K562 (cell line): ENCODE data around the gene FOXO3. TPM values are rescaled to one million over a fixed set of nuclear protein-coding genes. Genes with fewer than 3 reads are reported as not detected.
A peak's percentile ranks its signal among the peaks of the same experiment; 100 is the strongest.

Experiments used
- ASH1L ChIP-seq: fragments of 450-650 bp; IDR thresholded peaks from 2 replicates; pipeline ENCODE4 v1.6.1; 2018; ENCODE audit warnings: borderline replicate concordance, mild to moderate bottlenecking, low read depth; ENCODE audit not compliant: partially characterized antibody
- PKNOX1 ChIP-seq: fragments of 450-650 bp; IDR thresholded peaks from 2 replicates; pipeline ENCODE4 v1.6.1; 2016
- SP2 ChIP-seq: IDR thresholded peaks from 2 replicates; pipeline ENCODE4 v1.6.1; 2011; ENCODE audit warnings: mild to moderate bottlenecking, low read depth, low read length, moderate library complexity; ENCODE audit not compliant: poor library complexity, severe bottlenecking; ENCODE audit errors: extremely low read depth
- THAP12 ChIP-seq: fragments of 250-450 bp; sonication (Bioruptor Pico); IDR thresholded peaks from 2 replicates; pipeline ENCODE4 v1.9.0; 2021; ENCODE audit warnings: mild to moderate bottlenecking, inconsistent platforms
- ZBTB40 ChIP-seq, 2 experiments: fragments of 450-650 bp in 1 of 2; sonication (generic) in 1 of 2; formaldehyde crosslinking in 1 of 2; IDR thresholded peaks; 2 replicates each; pipeline versions ENCODE4 v1.7.1 to v1.9.0; 2016 to 2022; ENCODE audit warnings: inconsistent platforms in 1 of 2, mild to moderate bottlenecking in 1 of 2, missing genetic modification reagents in 1 of 2
- ZBTB5 ChIP-seq: fragments of 450-650 bp; IDR thresholded peaks from 2 replicates; pipeline ENCODE4 v1.6.1; 2017; ENCODE audit warnings: antibody characterized with exemption
- ZNF77 ChIP-seq: fragments of 250-450 bp; sonication (Bioruptor Pico); IDR thresholded peaks from 2 replicates; pipeline ENCODE4 v1.5.0; 2020
- polyA plus RNA-seq, 8 experiments: library from polyadenylated mRNA; depleted of rRNA in 4 of 8; stranded (reverse) in 5 of 8; unstranded in 3 of 8; fragments of >200 nt; fragmentation: Nextera tagmentation in 2 of 8; fragmentation: Illumina TruSeq in 1 of 8; extraction: Ambion mirVana in 2 of 8; extraction: Trizol in 1 of 8; gene quantifications; 2 replicates each; pipeline versions ENCODE4 v1.2.1 to v1.2.3, GENCODE V29; 2011 to 2014; ENCODE audit warnings: inconsistent platforms in 1 of 8, missing spikeins in 1 of 8
- total RNA-seq, 7 experiments: library from RNA; depleted of rRNA in 6 of 7; stranded (reverse); fragments of >200 nt in 6 of 7; fragmentation: Illumina TruSeq in 2 of 7; extraction: Trizol in 2 of 7; gene quantifications; 2 replicates each; pipeline versions ENCODE4 v1.2.1 to v1.2.3, GENCODE V29; 2011 to 2021; ENCODE audit warnings: low replicate concordance in 1 of 7
- TF ChIP-seq, protein P1 (sequence below): fragments of 250-450 bp; sonication (Bioruptor Pico); IDR thresholded peaks from 2 replicates; pipeline ENCODE4 v1.5.0; 2021; ENCODE audit warnings: mild to moderate bottlenecking, moderate library complexity

Gene FOXO3
- total and polyA plus RNA-seq, 9 of the 15 experiments (the other 6 are each of a cell fraction or from before 2014, with no cell fraction given): 3.0 to 14.6 (median 6.0) TPM

DNA sequence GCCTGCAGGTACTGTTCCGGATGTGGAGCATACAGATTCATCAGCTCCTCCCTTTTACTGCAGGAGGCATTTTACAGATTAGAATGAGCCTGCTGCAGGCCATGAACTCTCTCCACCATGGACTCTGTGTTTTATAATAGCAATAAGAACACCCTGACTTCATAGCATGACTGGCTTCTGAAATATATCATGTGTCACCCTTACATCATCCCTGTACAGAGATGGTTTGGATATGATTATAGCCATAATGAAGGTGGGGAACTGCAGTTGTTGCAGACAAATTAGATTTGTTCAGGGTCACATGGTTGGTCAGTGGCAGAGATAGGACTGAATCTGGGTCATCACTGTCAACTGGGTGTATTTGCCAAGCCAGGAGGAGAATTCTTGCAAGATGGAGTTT is 100.7 kb downstream of the FOXO3 start (continued):
- TF ChIP-seq PKNOX1 (peak; percentile 59; the same call in 1 of the 2 replicates), ASH1L (no peak), ZBTB5 (no peak), SP2 (no peak), ZBTB40 (IDR thresholded peaks at IDR 0.05) (no peak), ZBTB40 (CRISPR knock-in tag; IDR thresholded peaks at IDR 0.05) (no peak), ZNF77 (no peak), THAP12 (CRISPR knock-in tag) (no peak)
- TF ChIP-seq, protein P1, sequence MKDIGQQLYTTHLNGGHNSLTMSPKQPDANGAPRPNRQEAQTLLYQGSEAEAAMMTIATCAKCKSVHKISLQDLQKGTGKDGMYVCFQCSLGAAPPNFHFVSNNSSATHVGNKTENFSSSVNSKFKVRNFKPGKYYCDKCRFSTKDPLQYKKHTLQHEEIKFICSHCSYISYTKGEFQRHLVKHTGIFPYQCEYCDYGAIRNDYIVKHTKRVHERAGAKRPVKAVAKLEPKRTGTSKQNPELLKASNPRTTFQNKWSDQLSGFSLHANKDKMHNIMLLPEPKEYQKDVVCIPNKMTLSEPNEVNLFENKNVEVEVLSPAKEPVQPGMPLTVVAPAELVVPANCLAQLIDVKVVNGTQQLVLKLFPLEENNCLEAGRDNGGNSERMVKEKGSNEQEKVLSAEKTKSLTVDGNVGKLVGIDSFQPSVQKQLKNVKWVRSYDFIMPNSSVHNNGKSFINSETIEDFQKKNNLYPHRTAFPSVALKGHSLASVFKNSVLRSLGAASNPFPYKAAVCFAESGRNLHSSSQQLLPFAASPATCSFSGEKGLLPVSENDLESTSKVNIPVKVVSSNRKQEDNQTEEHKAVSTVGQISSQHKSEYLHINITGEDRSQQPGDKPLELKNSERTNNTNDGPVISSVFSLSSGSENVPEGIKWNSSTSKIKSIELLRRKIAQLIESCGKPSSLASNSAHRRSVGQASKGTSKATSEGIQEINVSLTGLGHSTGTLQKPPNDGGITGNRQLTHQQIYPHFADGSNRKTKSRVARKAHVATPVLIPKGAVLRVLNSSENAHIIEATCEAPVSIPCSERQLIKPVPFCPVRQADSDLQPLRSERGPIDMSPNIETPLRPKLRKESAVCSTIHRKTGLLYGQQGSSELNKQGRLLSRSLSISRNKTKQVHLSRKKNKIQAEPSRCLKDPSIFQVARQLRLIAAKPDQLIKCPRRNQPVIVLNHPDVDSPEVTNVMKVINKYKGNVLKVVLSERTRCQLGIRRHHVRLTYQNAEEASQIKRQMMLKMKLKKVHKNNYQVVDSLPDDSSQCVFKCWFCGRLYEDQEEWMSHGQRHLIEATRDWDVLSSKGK (CRISPR knock-in tag): no peak
